HFFc6 (cell line): ENCODE measurements around the gene PIK3C2G. TPM values are rescaled to one million over a fixed set of nuclear protein-coding genes. Genes with fewer than 3 reads are reported as not detected.

Experiments
- DNase-seq: peaks from one replicate; pipeline ENCODE4 v3.0.0-alpha.2; 2018
- H3K27ac Mint-ChIP-seq: 2 replicates; pipeline ENCODE4 v1.8.0; 2020; ENCODE audit warnings: mild to moderate bottlenecking, mixed read lengths
- H3K27me3 Mint-ChIP-seq: 2 replicates; pipeline ENCODE4 v1.8.0; 2021; ENCODE audit warnings: mild to moderate bottlenecking, moderate library complexity, mixed read lengths; ENCODE audit not compliant: insufficient read depth
- H3K36me3 Mint-ChIP-seq: 2 replicates; pipeline ENCODE4 v1.8.0; 2021; ENCODE audit warnings: low read depth, mixed read lengths
- H3K4me1 Mint-ChIP-seq: 2 replicates; pipeline ENCODE4 v1.8.0; 2020; ENCODE audit warnings: low read depth, mixed read lengths
- H3K4me3 Mint-ChIP-seq: 2 replicates; pipeline ENCODE4 v1.8.0; 2020; ENCODE audit warnings: mild to moderate bottlenecking, moderate library complexity, mixed read lengths
- H3K9me3 Mint-ChIP-seq: 2 replicates; pipeline ENCODE4 v1.8.0; 2020; ENCODE audit warnings: mild to moderate bottlenecking, mixed read lengths
- CTCF ChIP-seq: fragments of 200-600 bp; sonication (generic); IDR thresholded peaks from 2 replicates; pipeline ENCODE4 v1.5.0; 2021; ENCODE audit warnings: antibody characterized with exemption, mild to moderate bottlenecking
- total RNA-seq, 6 experiments: library from RNA; stranded (reverse); fragmentation: NEBNext Ultra II Directional; extraction: Animal tissue kit (Norgen Biotek cat#: 25700); gene quantifications; 2 replicates in 1 of 6; 3 replicates in 5 of 6; pipeline ENCODE4 v1.2.3, GENCODE V29; 2021

The PIK3C2G gene
- total RNA-seq, 6 experiments from 2014 or later: not detected

GRCh38 chr12:18302809-18303430, 41.6 kb downstream of the PIK3C2G start:
- DNase-seq: no peak
- no peak overlapping the region for H3K4me3 Mint-ChIP-seq
- no peak overlapping the region for H3K27ac Mint-ChIP-seq
- no peak for TF ChIP-seq CTCF
- no peaks in the 10 kb centered on the region for H3K4me1 Mint-ChIP-seq
- H3K36me3 Mint-ChIP-seq: no peaks in the 10 kb centered on the region
- H3K9me3 Mint-ChIP-seq: peaks cover 4% of the 10 kb centered on the region; the same call in 1 of the 2 replicates
- H3K27me3 Mint-ChIP-seq: peaks cover 2% of the 10 kb centered on the region; the same call in 1 of the 2 replicates

GRCh38 chr12:18304609-18305008, 43.3 kb downstream of the PIK3C2G start:
- H3K27me3 Mint-ChIP-seq: no peaks in the 10 kb centered on the region; the same call in 1 of the 2 replicates
- H3K4me1 Mint-ChIP-seq: no peaks in the 10 kb centered on the region
- no peak for DNase-seq
- H3K36me3 Mint-ChIP-seq: no peaks in the 10 kb centered on the region
- no peak for TF ChIP-seq CTCF
- no peak overlapping the region for H3K4me3 Mint-ChIP-seq
- peaks cover 4% of the 10 kb centered on the region; the same call in 1 of the 2 replicates for H3K9me3 Mint-ChIP-seq
- no peak overlapping the region for H3K27ac Mint-ChIP-seq

GRCh38 chr12:18306311-18306710, 45.0 kb downstream of the PIK3C2G start:
- no peak overlapping the region for H3K27ac Mint-ChIP-seq
- H3K4me1 Mint-ChIP-seq: no peaks in the 10 kb centered on the region
- H3K9me3 Mint-ChIP-seq: peaks cover 4% of the 10 kb centered on the region; the same call in 1 of the 2 replicates
- no peak for DNase-seq
- H3K36me3 Mint-ChIP-seq: no peaks in the 10 kb centered on the region
- no peak overlapping the region for H3K4me3 Mint-ChIP-seq
- H3K27me3 Mint-ChIP-seq: no peaks in the 10 kb centered on the region; the same call in 1 of the 2 replicates
- TF ChIP-seq CTCF: no peak

GRCh38 chr12:18313306-18313705, 52.0 kb downstream of the PIK3C2G start:
- Mint-ChIP-seq H3K4me1 (no peaks in the 10 kb centered on the region), H3K36me3 (no peaks in the 10 kb centered on the region), H3K27ac (no peak overlapping the region), H3K4me3 (no peak overlapping the region), H3K9me3 (no peaks in the 10 kb centered on the region), H3K27me3 (no peaks in the 10 kb centered on the region)
- no peak for TF ChIP-seq CTCF
- no peak for DNase-seq

GRCh38 chr12:18320036-18320617, 58.8 kb downstream of the PIK3C2G start:
- Mint-ChIP-seq H3K27me3 (peaks cover under 1% of the 10 kb centered on the region; the same call in 1 of the 2 replicates), H3K9me3 (no peaks in the 10 kb centered on the region), H3K4me1 (peaks cover 24% of the 10 kb centered on the region), H3K27ac (no peak overlapping the region), H3K36me3 (no peaks in the 10 kb centered on the region), H3K4me3 (no peak overlapping the region)
- DNase-seq: peak; percentile 79
- peak; percentile 80 for TF ChIP-seq CTCF
